Right lung (tissue), 5 donors: ENCODE measurements around the gene ADTRP. TPM values are rescaled to one million over a fixed set of nuclear protein-coding genes. Genes with fewer than 3 reads are reported as not detected.

ENCODE experiments used
- DNase-seq, 2 donors: peaks; one replicate each; pipeline ENCODE4 v3.0.0-alpha.2; 2013
- polyA plus RNA-seq, 5 donors: library from polyadenylated mRNA; unstranded; fragments of 120-200 nt; gene quantifications; one replicate each; pipeline versions ENCODE4 v1.2.1 to v1.2.3, GENCODE V29; 2013; ENCODE audit warnings: inconsistent platforms in 1 of 5, low replicate concordance in 1 of 5; ENCODE audit not compliant: insufficient read length in 5 of 5, insufficient read depth in 1 of 5

Gene ADTRP
- polyA plus RNA-seq, 5 donors = 0.87 to 2.1 (median 1.2) TPM

GRCh38 chr6:11773581-11773980, 5.0 kb downstream of the ADTRP start:
- no peak for DNase-seq

GRCh38 chr6:11773013-11773412, 5.6 kb downstream of the ADTRP start:
- no peak for DNase-seq

GRCh38 chr6:11772109-11772825, 6.3 kb downstream of the ADTRP start:
- DNase-seq = no peak

- no peak for DNase-seq
Measured at GRCh38 chr6:11771473-11772048, 7.0 kb downstream of the ADTRP start.

GRCh38 chr6:11770546-11771466, 7.8 kb downstream of the ADTRP start:
- DNase-seq = no peak

- DNase-seq = no peak
Measured at GRCh38 chr6:11769811-11770545, 8.6 kb downstream of the ADTRP start.

GRCh38 chr6:11769244-11769643, 9.4 kb downstream of the ADTRP start:
- no peak for DNase-seq

GRCh38 chr6:11767978-11768756, 10.4 kb downstream of the ADTRP start:
- no peak for DNase-seq

GRCh38 chr6:11767458-11767857, 11.1 kb downstream of the ADTRP start:
- DNase-seq = no peak

- no peak for DNase-seq
Measured at GRCh38 chr6:11766589-11767450, 11.8 kb downstream of the ADTRP start.

- no peak for DNase-seq
Measured at GRCh38 chr6:11766043-11766442, 12.6 kb downstream of the ADTRP start.

GRCh38 chr6:11764250-11764604, 14.4 kb downstream of the ADTRP start:
- DNase-seq = no peak

GRCh38 chr6:11763460-11764249, 14.9 kb downstream of the ADTRP start:
- no peak for DNase-seq

- no peak for DNase-seq
Measured at GRCh38 chr6:11762794-11763459, 15.7 kb downstream of the ADTRP start.

GRCh38 chr6:11761744-11762620, 16.6 kb downstream of the ADTRP start:
- no peak for DNase-seq

- DNase-seq = no peak
Measured at GRCh38 chr6:11760015-11760473, 18.6 kb downstream of the ADTRP start.

- DNase-seq = no peak
Measured at GRCh38 chr6:11758878-11759277, 19.7 kb downstream of the ADTRP start.

- no peak for DNase-seq
Measured at GRCh38 chr6:11756726-11757125, 21.9 kb downstream of the ADTRP start.
